Calu3 (cell line): ENCODE data around the gene HLCS. TPM values are rescaled to one million over a fixed set of nuclear protein-coding genes. Genes with fewer than 3 reads are reported as not detected.

Source experiments
- BruUV-seq: library from RNA; stranded (reverse); fragments of 400-500 nt; replicated peaks from 2 replicates; lab custom pipeline; 2021; lab: Mats Ljungman, UMichigan
- CTCF ChIA-PET: fragments of 300-600 bp; sonication (Branson Sonifier 250); formaldehyde crosslinking; loops from one replicate; lab custom pipeline; 2022; ENCODE audit warnings: antibody characterized with exemption; lab: Charles Lee
- DNase-seq: peaks from one replicate; pipeline ENCODE4 v3.0.0; 2022
- H3K27ac Mint-ChIP-seq: one replicate; pipeline ENCODE4 v1.8.0; 2022; ENCODE audit warnings: mixed read lengths; ENCODE audit not compliant: unreplicated experiment
- H3K27me3 Mint-ChIP-seq: one replicate; pipeline ENCODE4 v1.8.0; 2022; ENCODE audit warnings: mixed read lengths; ENCODE audit not compliant: unreplicated experiment
- H3K36me3 Mint-ChIP-seq: one replicate; pipeline ENCODE4 v1.8.0; 2022; ENCODE audit warnings: mild to moderate bottlenecking, moderate library complexity, mixed read lengths; ENCODE audit not compliant: insufficient read depth, unreplicated experiment
- H3K4me1 Mint-ChIP-seq: one replicate; pipeline ENCODE4 v1.8.0; 2022; ENCODE audit warnings: mild to moderate bottlenecking, low read depth, mixed read lengths; ENCODE audit not compliant: unreplicated experiment
- H3K4me3 Mint-ChIP-seq: one replicate; pipeline ENCODE4 v1.8.0; 2022; ENCODE audit warnings: mild to moderate bottlenecking, low read depth, moderate library complexity, mixed read lengths; ENCODE audit not compliant: unreplicated experiment
- H3K9me3 Mint-ChIP-seq: one replicate; pipeline ENCODE4 v1.8.0; 2022; ENCODE audit warnings: low read depth, mixed read lengths; ENCODE audit not compliant: unreplicated experiment
- CTCF ChIP-seq: fragments of 200-600 bp; IDR thresholded peaks from one replicate; pipeline ENCODE4 v1.8.0; 2022; ENCODE audit warnings: antibody characterized with exemption; ENCODE audit not compliant: unreplicated experiment
- intact Hi-C: fragments of 100-400 bp; cut with micrococcal nuclease; formaldehyde crosslinking; loops from one replicate; pipeline ENCODE4 v1.10.0; 2022; ENCODE audit not compliant: unreplicated experiment
- total RNA-seq: library from RNA; stranded (reverse); gene quantifications from 2 replicates; pipeline ENCODE4 v1.2.3, GENCODE V29; 2022

Gene HLCS
- total RNA-seq, 1 experiment from 2014 or later: 18.4 TPM

DNA sequence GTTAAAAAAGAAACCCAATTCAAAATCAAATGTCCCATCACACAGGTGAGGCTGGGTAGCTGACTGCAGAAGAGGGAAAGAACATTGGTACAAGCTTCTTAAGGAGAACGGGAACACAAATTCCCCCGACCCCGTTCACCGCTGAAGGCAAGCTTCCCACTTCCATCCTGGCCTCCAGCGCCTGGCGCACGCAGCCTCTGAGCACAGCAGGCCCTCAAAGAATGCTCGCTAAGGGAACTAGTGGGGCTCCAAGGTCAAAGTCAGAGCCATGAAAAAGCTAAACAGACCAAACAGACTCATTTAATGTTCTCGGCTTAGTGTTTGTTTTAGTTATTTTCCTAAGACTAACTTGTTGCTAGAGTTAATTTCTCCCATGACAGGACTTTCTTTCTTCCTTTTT is 203.8 kb downstream of the HLCS start:
- CTCF ChIA-PET: no interaction called here
- peaks cover 5% of the 10 kb centered on the region for H3K36me3 Mint-ChIP-seq
- intact Hi-C loops: no loop called here
- H3K27me3 Mint-ChIP-seq: no peaks in the 10 kb centered on the region
- no peak for TF ChIP-seq CTCF
- H3K4me1 Mint-ChIP-seq: peaks cover 11% of the 10 kb centered on the region
- H3K9me3 Mint-ChIP-seq: no peaks in the 10 kb centered on the region
- no peak overlapping the region for H3K27ac Mint-ChIP-seq
- no peak overlapping the region for H3K4me3 Mint-ChIP-seq
- DNase-seq: no peak
- BruUV-seq: no TSS peak

GRCh38 chr21:36761685-36762084 is 204.8 kb downstream of the HLCS start:
- BruUV-seq: no TSS peak
- Mint-ChIP-seq H3K4me1 (peaks cover 4% of the 10 kb centered on the region), H3K9me3 (no peaks in the 10 kb centered on the region), H3K36me3 (peaks cover 5% of the 10 kb centered on the region), H3K27me3 (no peaks in the 10 kb centered on the region), H3K4me3 (no peak overlapping the region), H3K27ac (no peak overlapping the region)
- DNase-seq: no peak
- intact Hi-C loops: no loop called here
- TF ChIP-seq CTCF: no peak
- CTCF ChIA-PET: no interaction called here

- no TSS peak for BruUV-seq
- Mint-ChIP-seq H3K27ac (no peak overlapping the region), H3K27me3 (no peaks in the 10 kb centered on the region), H3K4me1 (no peaks in the 10 kb centered on the region), H3K4me3 (no peak overlapping the region), H3K36me3 (peaks cover 5% of the 10 kb centered on the region), H3K9me3 (no peaks in the 10 kb centered on the region)
- no peak for TF ChIP-seq CTCF
- DNase-seq: no peak
- CTCF ChIA-PET: no interaction called here
- intact Hi-C loops: loop anchor here (5.0 kb wide), 1 partner anchor 168 kb away; no protein-coding TSS in a partner anchor
Measured at GRCh38 chr21:36759348-36760083, 207.0 kb downstream of the HLCS start.

DNA sequence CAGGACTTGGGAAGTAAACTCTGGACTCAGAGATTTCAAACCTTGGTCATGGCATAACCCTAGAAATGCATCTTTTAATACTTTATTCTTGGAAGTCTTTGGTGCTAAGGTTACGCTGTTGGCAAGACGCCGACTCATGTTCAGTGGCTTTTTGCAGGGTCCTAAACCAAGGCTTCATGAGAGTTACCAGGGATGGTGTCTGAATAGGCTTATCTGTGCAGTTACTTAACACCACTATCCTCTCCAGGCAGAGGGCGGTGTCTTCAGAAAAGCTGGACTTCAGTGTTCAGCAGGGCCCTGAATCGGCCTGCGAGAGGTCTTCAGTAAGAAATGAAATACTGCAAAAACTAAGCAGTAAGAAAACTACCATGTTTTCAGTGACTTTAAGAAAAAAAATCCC is 209.3 kb downstream of the HLCS start:
- intact Hi-C loops: loop anchor here (5.0 kb wide), 1 partner anchor 170 kb away; no protein-coding TSS in a partner anchor
- no peak overlapping the region for H3K27ac Mint-ChIP-seq
- H3K36me3 Mint-ChIP-seq: peaks cover 4% of the 10 kb centered on the region
- no peaks in the 10 kb centered on the region for H3K9me3 Mint-ChIP-seq
- CTCF ChIA-PET: interaction anchor here (1.5 kb wide), 1 partner anchor 160 kb away, joined by 7 read pairs; no protein-coding TSS in a partner anchor
- no peaks in the 10 kb centered on the region for H3K4me1 Mint-ChIP-seq
- DNase-seq: no peak
- BruUV-seq: no TSS peak
- TF ChIP-seq CTCF: no peak
- no peak overlapping the region for H3K4me3 Mint-ChIP-seq
- H3K27me3 Mint-ChIP-seq: no peaks in the 10 kb centered on the region
